Epidermal melanocyte (primary cell): ENCODE data around the gene PI3.
A peak's percentile ranks its signal among the peaks of the same experiment; 100 is the strongest.
"Not testable (repeated sequence)": the region's sequence is repeated elsewhere in the genome, so short reads cannot be mapped to it uniquely, and the experiment has no call there.

Experiments
- DNase-seq: peaks from one replicate; pipeline ENCODE4 v3.0.0; 2011; ENCODE audit warnings: low spot score; ENCODE audit not compliant: insufficient read length

The PI3 gene

GRCh38 chr20:45174434-45175364 lies at the start of gene PI3:
Gene PI3 (plus strand): TSS chr20:45174902. CDS start chr20:45174923, 21 bp downstream.
- no peak for DNase-seq

- DNase-seq: no peak
These were observed 46.6 kb upstream of the PI3 start for GRCh38 chr20:45128099-45128498.

GRCh38 chr20:45136911-45137310 lies 37.8 kb upstream of the PI3 start:
- no peak for DNase-seq

- no peak for DNase-seq
These were observed 36.0 kb upstream of the PI3 start for GRCh38 chr20:45138561-45139300.

GRCh38 chr20:45139733-45140375 lies 34.8 kb upstream of the PI3 start:
- DNase-seq: not testable (repeated sequence)

- DNase-seq: no peak
These were observed 33.9 kb upstream of the PI3 start for GRCh38 chr20:45140836-45141235.

- DNase-seq: no peak
These were observed 25.6 kb upstream of the PI3 start for GRCh38 chr20:45149062-45149461.

- no peak for DNase-seq
These were observed 22.3 kb upstream of the PI3 start for GRCh38 chr20:45152405-45152804.

GRCh38 chr20:45153147-45153546 lies 21.6 kb upstream of the PI3 start:
- DNase-seq: no peak

- no peak for DNase-seq
These were observed 20.9 kb upstream of the PI3 start for GRCh38 chr20:45153752-45154151.

- DNase-seq: no peak
These were observed 20.5 kb upstream of the PI3 start for GRCh38 chr20:45154183-45154582.

GRCh38 chr20:45154794-45155193 lies 19.9 kb upstream of the PI3 start:
- not testable (repeated sequence) for DNase-seq

- DNase-seq: no peak
These were observed 18.0 kb upstream of the PI3 start for GRCh38 chr20:45156713-45157112.

- DNase-seq: peak; percentile 69
These were observed 16.7 kb upstream of the PI3 start for GRCh38 chr20:45157962-45158361.

GRCh38 chr20:45163083-45163803 lies 11.5 kb upstream of the PI3 start:
- DNase-seq: no peak

- DNase-seq: no peak
These were observed 9.8 kb upstream of the PI3 start for GRCh38 chr20:45164906-45165305.

- no peak for DNase-seq
These were observed 1.2 kb upstream of the PI3 start for GRCh38 chr20:45173522-45173921.

GRCh38 chr20:45176526-45177267 lies 2.0 kb downstream of the PI3 start:
- no peak for DNase-seq

GRCh38 chr20:45179166-45179565 lies 4.5 kb downstream of the PI3 start:
- DNase-seq: no peak

- no peak for DNase-seq
These were observed 6.9 kb downstream of the PI3 start for GRCh38 chr20:45181639-45182038.

- no peak for DNase-seq
These were observed 8.4 kb downstream of the PI3 start for GRCh38 chr20:45183084-45183483.
